Embryonic facial prominence (tissue), 1 donor: ENCODE measurements around the gene MTMR11.

Source experiments
- DNase-seq: peaks from one replicate; pipeline ENCODE4 v3.0.0-alpha.2; 2016; ENCODE audit errors: extremely low spot score

The MTMR11 gene

GRCh38 chr1:149936992-149937705 is 470 bp upstream of the MTMR11 start:
- peak; percentile 50 for DNase-seq

DNA sequence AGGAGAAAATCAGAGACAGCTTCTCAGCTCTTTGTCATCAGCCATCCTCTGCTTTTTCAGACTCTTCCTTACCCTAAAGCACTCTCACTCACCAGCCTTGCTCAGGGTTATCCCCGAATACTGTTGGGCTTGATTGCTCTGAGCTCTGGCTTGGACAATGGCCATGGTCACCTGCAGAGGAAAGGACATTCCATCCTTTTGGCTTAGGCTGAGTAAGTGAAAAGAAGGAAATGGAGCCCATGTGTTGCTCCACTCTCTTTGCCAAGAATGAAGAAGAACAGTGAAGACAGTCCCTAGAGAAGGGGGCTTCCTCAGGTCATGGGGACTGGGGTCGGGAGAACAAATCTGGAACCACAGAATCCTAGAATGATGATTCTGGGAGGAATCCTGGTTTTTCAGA is 2.3 kb downstream of the MTMR11 start:
- DNase-seq: no peak

GRCh38 chr1:149933208-149933607 is 3.5 kb downstream of the MTMR11 start:
- no peak for DNase-seq

DNA sequence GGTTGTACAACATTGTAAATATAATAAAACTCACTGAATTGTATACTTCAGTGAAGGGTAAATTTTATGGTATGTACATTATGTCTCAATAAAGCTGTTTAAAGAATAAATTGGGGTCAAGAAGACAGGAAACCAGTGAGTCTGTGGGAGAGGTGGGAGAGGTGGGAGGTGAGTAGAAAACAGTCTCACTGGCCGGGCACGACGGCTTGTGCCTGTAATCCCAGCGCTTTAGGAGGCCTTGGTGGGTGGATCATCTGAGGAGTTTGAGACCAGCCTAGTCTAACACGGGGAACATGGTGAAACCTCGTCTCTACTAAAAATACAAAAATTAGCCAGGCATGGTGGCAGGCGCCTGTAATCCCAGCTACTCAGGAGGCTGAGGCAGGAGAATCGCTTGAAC is 4.2 kb downstream of the MTMR11 start:
- no peak for DNase-seq

GRCh38 chr1:149931212-149931790 is 5.4 kb downstream of the MTMR11 start:
- DNase-seq: no peak

DNA sequence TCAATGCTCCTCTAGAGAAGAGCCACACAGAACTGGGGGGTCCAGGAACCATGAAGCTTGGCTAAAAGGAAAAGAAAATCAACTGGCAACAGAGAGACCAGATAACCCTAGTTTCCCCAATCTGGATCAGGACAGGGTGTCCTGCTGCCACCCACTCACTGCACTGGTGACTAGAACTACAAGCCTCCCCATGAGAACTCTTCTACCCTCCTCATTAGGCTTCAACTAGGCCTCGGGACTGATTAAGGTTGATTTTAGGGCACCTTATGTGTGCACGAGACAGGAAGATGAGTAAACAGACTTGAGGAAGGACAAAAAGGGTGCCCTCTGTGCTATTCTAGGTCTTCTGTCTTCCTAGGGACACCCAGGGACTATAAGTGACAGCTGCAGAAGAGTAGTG is 6.8 kb downstream of the MTMR11 start:
- DNase-seq: no peak

- no peak for DNase-seq
These were observed 8.3 kb downstream of the MTMR11 start for GRCh38 chr1:149928401-149928724.

- peak; percentile 96 for DNase-seq
These were observed 8.9 kb downstream of the MTMR11 start, which contains the start of gene SF3B4 for GRCh38 chr1:149927563-149928400. TSS of gene SF3B4 (minus strand) at chr1:149927803. CDS start at chr1:149927759, 44 bp downstream.

DNA sequence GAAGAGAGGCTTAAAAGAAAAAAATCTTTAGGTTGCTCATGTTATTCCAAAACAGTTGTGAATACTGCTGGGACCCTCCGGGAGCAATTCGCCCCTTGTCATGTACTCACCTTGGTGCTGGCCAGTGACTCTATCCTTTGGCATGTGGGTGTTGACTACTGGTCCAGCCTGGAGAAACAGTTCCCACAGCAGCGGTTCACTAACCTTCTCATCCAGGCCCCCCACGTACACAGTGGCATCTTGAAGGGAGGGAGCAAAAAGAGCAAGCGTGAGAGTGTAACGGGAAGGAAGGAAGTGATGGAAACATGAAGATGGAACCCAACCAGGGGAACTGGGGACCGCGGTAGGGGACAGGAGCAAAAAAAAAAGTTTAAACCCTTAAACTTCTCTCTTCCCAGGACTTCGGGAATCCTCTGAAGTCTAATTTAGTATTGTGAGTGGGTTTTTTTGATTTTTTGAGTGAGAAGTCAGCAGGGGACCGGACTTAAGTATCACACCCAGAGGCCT is 9.6 kb downstream of the MTMR11 start:
- no peak for DNase-seq

DNA sequence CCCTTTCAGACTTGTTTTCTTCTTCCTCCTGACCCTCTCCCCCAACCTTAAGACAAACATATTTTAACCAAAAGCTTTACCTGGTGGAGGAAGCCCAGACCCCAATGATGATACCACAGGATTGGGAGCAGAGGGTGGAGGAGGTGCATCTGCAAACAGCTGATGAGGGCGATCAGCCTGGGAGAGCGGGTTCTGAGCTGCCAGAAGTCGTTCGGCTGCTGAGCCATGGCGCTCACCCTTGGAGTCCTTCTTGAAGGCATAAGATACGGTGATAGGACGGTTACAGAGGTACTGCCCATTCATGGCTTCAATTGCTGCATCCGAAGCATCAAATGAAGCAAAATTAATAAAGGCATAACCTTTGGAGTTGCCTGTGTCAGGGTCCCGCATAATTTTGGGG is 10.4 kb downstream of the MTMR11 start:
- DNase-seq: no peak

- DNase-seq: no peak
These were observed 10.9 kb downstream of the MTMR11 start for GRCh38 chr1:149925751-149926150.

DNA sequence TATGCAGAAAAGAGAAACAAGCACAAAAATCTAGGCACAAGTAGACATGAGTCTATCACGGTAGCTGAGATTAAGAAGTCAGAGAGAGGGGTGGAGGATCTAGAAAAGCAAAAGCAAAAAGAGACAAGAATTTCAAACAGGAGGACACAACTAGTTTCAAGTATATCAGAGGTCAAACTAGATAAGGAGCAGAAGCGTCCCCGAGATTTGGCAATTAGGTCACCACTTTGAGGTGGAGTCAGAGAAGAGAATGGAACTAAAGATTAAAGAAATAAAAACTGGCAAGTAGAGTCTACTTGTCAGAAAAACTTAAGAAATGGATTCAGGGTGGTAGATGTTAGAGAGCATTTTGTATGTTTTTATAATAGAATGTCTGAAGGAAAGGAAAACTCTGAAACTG is 11.3 kb downstream of the MTMR11 start:
- no peak for DNase-seq

DNA sequence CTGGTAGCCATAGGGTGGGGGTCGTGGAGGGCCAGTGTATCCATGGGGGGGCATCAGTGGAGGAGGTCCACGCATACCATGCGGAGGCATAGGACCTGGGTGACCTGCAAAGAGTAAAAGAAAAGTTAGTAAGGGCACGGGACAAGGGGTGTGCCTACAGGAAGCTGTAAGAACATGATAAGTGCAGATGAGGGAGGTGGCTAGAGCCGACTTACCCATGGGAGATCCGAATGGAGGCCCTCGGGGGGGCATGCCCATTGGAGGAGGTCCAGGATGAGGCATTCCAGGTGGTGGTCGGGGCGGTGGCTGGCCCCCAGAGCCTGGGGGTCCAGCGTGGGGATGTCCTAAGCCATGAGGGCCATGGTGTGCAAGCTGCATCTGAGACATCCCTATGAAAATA is 13.1 kb downstream of the MTMR11 start:
- no peak for DNase-seq

DNA sequence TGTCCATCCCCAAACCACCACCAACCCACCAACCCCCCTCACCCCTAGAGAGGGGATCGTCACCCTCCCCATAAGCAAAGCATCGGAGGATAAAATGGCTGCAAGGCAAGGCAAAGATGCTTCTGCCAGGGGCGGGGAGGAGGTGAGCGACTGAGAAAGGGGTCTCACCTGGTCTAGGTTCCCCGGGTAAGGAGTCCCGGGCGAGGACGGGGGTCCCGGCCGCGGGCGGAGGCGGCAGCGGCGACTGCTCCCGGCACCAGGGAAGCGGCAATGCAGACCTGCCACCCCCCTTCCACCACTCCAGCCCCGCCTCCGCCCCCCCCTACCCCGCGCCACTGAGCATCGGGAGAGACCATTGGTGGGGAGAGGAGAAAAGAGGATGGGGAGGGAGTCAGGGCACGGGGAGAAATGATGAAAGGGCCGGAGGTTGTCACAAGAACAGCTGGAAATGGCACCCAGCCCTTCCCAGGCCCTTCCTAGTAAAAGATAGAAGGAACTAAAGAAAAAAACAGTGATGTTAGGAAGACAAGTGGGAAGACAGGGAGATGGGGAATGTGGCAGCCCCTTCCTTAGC is 19.0 kb downstream of the MTMR11 start, which contains the start of gene SV2A:
SV2A (minus strand) TSS at position 274 of the 574 bp plus-strand sequence. CDS start 4,004 bp downstream, outside the sequence.
- DNase-seq: no peak

DNA sequence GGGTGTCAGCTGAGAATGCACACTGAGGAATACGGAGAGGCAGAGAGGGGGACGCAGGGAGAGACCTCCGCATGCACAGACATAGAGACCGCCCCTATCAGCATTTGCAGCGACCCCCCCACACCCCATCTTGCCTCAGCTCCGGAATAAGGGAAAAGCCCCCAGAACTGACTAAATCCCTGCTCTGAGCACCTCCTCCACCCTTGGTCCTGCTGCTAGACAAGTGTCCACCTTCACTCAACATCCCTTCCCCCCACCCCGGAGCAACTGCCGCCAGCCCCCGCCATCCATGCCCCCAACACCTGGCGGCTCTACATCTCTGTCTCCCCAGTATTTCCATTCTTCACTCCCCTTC is 19.8 kb downstream of the MTMR11 start:
- no peak for DNase-seq

DNA sequence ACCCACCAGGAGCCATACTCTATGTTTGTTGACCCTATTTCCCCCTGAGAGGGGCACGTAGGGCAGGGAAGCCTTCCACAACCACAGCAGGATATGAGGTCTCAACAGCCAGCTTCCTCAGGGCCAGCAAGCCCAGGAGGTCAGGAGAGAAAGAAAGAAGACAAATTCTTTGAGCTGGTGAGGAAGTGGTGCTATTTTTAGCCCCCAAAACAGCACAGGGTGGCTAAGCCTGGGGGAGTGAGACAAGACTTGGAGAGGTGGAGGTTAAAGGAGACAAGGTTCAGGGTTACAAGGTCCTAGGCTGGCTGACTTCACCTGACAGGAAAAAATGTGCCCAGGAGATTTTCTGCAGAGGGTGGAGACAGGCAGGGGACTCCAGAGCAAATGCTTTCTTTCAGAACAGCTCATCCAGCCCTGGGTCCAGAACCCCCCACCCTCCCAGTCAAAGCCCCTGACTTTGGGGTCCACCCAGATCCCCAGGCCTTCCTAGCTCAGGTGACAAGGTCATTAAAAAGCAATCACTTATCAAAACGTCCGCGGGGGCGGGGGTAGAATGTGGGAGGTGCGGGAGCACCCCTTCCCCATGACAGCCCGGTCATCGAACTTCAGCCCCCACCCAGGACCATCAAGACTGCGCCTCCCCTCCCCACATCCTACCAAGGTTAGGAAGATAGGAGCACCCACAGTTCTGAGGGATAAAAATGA is 20.3 kb downstream of the MTMR11 start:
- DNase-seq: no peak

- DNase-seq: no peak
These were observed 21.1 kb downstream of the MTMR11 start for GRCh38 chr1:149915429-149916192.

DNA sequence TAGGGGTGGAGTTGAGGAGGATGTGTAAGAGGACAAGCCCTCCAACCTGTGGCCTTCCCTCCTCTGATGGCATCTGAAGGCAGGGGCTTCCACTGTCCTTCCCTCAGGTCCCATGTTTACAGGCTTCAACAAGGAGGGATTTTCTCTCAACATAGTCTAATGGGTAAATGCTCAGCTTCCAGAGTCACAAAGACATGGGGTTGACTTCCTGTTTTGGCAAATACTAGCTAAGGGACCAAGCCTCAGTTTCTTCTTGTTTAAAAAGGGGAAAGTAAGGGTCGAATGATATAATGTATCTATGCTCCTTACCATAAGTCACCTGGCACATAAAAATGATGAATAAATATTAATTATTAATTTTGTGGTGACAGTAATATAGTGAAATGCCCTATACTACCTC is 22.1 kb downstream of the MTMR11 start:
- DNase-seq: no peak

GRCh38 chr1:149906570-149907075 is 30.1 kb downstream of the MTMR11 start:
- DNase-seq: no peak

DNA sequence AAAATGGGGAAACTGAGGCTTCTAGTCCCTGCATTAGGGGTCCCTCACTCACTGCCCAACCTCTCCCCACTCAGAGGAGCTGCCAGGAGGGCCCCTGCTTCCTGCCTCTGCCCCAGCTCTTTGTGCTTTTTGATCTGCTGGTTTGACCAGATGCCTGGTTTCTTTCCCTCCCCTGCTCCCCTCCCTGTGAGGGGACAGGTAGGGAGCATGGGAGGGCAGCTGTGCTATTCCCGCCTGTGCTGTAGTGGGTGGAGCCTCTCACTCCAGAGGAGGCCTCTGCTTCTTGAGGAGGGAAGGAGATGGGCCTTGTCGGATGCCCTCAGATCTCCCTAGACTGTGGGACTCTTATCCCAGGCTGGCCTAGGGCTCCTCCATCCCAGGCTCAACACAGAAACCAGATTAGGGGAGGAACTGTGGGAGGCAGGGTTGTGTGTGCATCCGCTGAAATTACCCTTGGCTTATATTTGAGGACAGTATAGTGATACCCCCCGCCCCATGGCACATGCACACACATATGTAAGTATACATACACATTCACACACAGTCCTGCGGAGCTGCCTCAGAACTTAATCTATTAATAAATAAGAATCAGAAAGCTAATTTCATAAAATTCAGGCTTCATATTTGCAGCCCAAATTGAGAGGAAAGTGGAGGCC is 32.7 kb downstream of the MTMR11 start:
- no peak for DNase-seq
